Neuron (in vitro differentiated cells): Measurements from ENCODE around the gene FHL3.

ENCODE experiments used
- H2AFZ ChIP-seq: one replicate; pipeline ENCODE4 v1.6.1; 2013; ENCODE audit warnings: low read depth, mild to moderate bottlenecking, inconsistent platforms, low read length, moderate library complexity
- H3K27me3 ChIP-seq: one replicate; pipeline ENCODE4 v1.6.1; 2013; ENCODE audit warnings: low read length; ENCODE audit not compliant: insufficient read depth
- H3K36me3 ChIP-seq: one replicate; pipeline ENCODE4 v1.6.1; 2013; ENCODE audit warnings: low read length; ENCODE audit not compliant: insufficient read depth
- H3K4me1 ChIP-seq: one replicate; pipeline ENCODE4 v1.6.1; 2013; ENCODE audit warnings: low read length; ENCODE audit not compliant: insufficient read depth
- H3K4me3 ChIP-seq: 2 replicates; pipeline ENCODE4 v1.5.1; 2013; ENCODE audit warnings: mild to moderate bottlenecking, low read length, moderate library complexity
- H3K9me3 ChIP-seq: one replicate; pipeline ENCODE4 v1.6.1; 2013; ENCODE audit warnings: low read length

Gene FHL3

GRCh38 chr1:38028671-38029070 is 23.4 kb upstream of the FHL3 start:
- Histone ChIP-seq H2AFZ (no peak overlapping the region), H3K4me3 (no peak overlapping the region), H3K36me3 (peaks cover 21% of the 10 kb centered on the region), H3K27me3 (no peaks in the 10 kb centered on the region), H3K9me3 (no peaks in the 10 kb centered on the region), H3K4me1 (peaks cover 22% of the 10 kb centered on the region)

- Histone ChIP-seq H3K36me3 (peaks cover 26% of the 10 kb centered on the region), H3K4me3 (no peak overlapping the region), H3K4me1 (peaks cover 22% of the 10 kb centered on the region)
Measured at GRCh38 chr1:38028105-38028591, 22.8 kb upstream of the FHL3 start.

GRCh38 chr1:38027201-38028104 is 22.1 kb upstream of the FHL3 start:
- Histone ChIP-seq H2AFZ (no peak overlapping the region), H3K36me3 (peaks cover 32% of the 10 kb centered on the region), H3K4me3 (no peak overlapping the region), H3K4me1 (peaks cover 22% of the 10 kb centered on the region), H3K27me3 (no peaks in the 10 kb centered on the region), H3K9me3 (no peaks in the 10 kb centered on the region)

More at GRCh38 chr1:38028105-38028591, 22.8 kb upstream of the FHL3 start:
- H3K9me3 ChIP-seq: no peaks in the 10 kb centered on the region
- no peak overlapping the region for H2AFZ ChIP-seq
- H3K27me3 ChIP-seq: no peaks in the 10 kb centered on the region

GRCh38 chr1:38026592-38027200 is 21.4 kb upstream of the FHL3 start:
- H3K4me3 ChIP-seq: no peak overlapping the region
- H3K9me3 ChIP-seq: no peaks in the 10 kb centered on the region
- H3K27me3 ChIP-seq: no peaks in the 10 kb centered on the region
- H3K36me3 ChIP-seq: peaks cover 39% of the 10 kb centered on the region
- no peak overlapping the region for H2AFZ ChIP-seq
- H3K4me1 ChIP-seq: peaks cover 22% of the 10 kb centered on the region

GRCh38 chr1:38025664-38026063 is 20.4 kb upstream of the FHL3 start:
- Histone ChIP-seq H3K9me3 (no peaks in the 10 kb centered on the region), H3K4me1 (peaks cover 21% of the 10 kb centered on the region), H2AFZ (no peak overlapping the region), H3K27me3 (no peaks in the 10 kb centered on the region), H3K4me3 (no peak overlapping the region), H3K36me3 (peaks cover 46% of the 10 kb centered on the region)

- Histone ChIP-seq H3K36me3 (peaks cover 50% of the 10 kb centered on the region), H3K9me3 (no peaks in the 10 kb centered on the region), H3K27me3 (no peaks in the 10 kb centered on the region), H3K4me1 (peaks cover 16% of the 10 kb centered on the region), H3K4me3 (no peak overlapping the region), H2AFZ (no peak overlapping the region)
Measured at GRCh38 chr1:38025233-38025632, 19.9 kb upstream of the FHL3 start.

- no peaks in the 10 kb centered on the region for H3K4me1 ChIP-seq
- no peaks in the 10 kb centered on the region for H3K27me3 ChIP-seq
- H3K4me3 ChIP-seq: no peak overlapping the region
- H2AFZ ChIP-seq: no peak overlapping the region
- H3K9me3 ChIP-seq: no peaks in the 10 kb centered on the region
- peaks cover 70% of the 10 kb centered on the region for H3K36me3 ChIP-seq
Measured at GRCh38 chr1:38022810-38023209, 17.5 kb upstream of the FHL3 start.

- H3K27me3 ChIP-seq: no peaks in the 10 kb centered on the region
- peaks cover 79% of the 10 kb centered on the region for H3K36me3 ChIP-seq
- H3K4me3 ChIP-seq: no peak overlapping the region
- no peaks in the 10 kb centered on the region for H3K9me3 ChIP-seq
- H3K4me1 ChIP-seq: no peaks in the 10 kb centered on the region
- no peak overlapping the region for H2AFZ ChIP-seq
Measured at GRCh38 chr1:38021969-38022368, 16.7 kb upstream of the FHL3 start.

GRCh38 chr1:38020396-38020795 is 15.1 kb upstream of the FHL3 start:
- peaks cover 79% of the 10 kb centered on the region for H3K36me3 ChIP-seq
- H3K9me3 ChIP-seq: no peaks in the 10 kb centered on the region
- H3K4me1 ChIP-seq: no peaks in the 10 kb centered on the region
- H2AFZ ChIP-seq: no peak overlapping the region
- H3K27me3 ChIP-seq: no peaks in the 10 kb centered on the region
- no peak overlapping the region for H3K4me3 ChIP-seq

GRCh38 chr1:38018864-38019343 is 13.6 kb upstream of the FHL3 start:
- no peak overlapping the region for H3K4me3 ChIP-seq
- H3K27me3 ChIP-seq: no peaks in the 10 kb centered on the region
- no peaks in the 10 kb centered on the region for H3K9me3 ChIP-seq
- no peaks in the 10 kb centered on the region for H3K4me1 ChIP-seq
- H2AFZ ChIP-seq: no peak overlapping the region
- H3K36me3 ChIP-seq: peaks cover 68% of the 10 kb centered on the region

- Histone ChIP-seq H3K36me3 (peaks cover 44% of the 10 kb centered on the region), H2AFZ (no peak overlapping the region), H3K4me3 (no peak overlapping the region), H3K4me1 (peaks cover 6% of the 10 kb centered on the region), H3K27me3 (no peaks in the 10 kb centered on the region), H3K9me3 (no peaks in the 10 kb centered on the region)
Measured at GRCh38 chr1:38015978-38016725, 10.8 kb upstream of the FHL3 start.

- Histone ChIP-seq H3K4me3 (no peak overlapping the region), H3K36me3 (peaks cover 33% of the 10 kb centered on the region)
Measured at GRCh38 chr1:38014724-38015424, 9.6 kb upstream of the FHL3 start.

More at GRCh38 chr1:38014724-38015424, 9.6 kb upstream of the FHL3 start:
- H3K27me3 ChIP-seq: no peaks in the 10 kb centered on the region
- H3K9me3 ChIP-seq: no peaks in the 10 kb centered on the region
- no peak overlapping the region for H2AFZ ChIP-seq
- H3K4me1 ChIP-seq: peaks cover 6% of the 10 kb centered on the region
